Adrenal gland (tissue), 12 donors: ENCODE measurements around the gene ZBTB8B. TPM values are rescaled to one million over a fixed set of nuclear protein-coding genes. Genes with fewer than 3 reads are reported as not detected.

Experiments used
- DNase-seq, 7 donors: peaks; one replicate each; pipeline ENCODE4 v3.0.0-alpha.2; 2019 to 2020
- H3K27ac ChIP-seq, 5 donors: fragments of 200-600 bp; sonication (generic) in 4 of 5; 1 replicate in 3 of 5; 2 replicates in 2 of 5; pipeline versions ENCODE4 v1.5.1 to v1.8.0; 2016 to 2020; ENCODE audit warnings: mild to moderate bottlenecking in 1 of 5
- H3K27me3 ChIP-seq: fragments of 200-600 bp; 2 replicates; pipeline ENCODE4 v1.8.0; 2021
- H3K36me3 ChIP-seq, 2 donors: fragments of 200-600 bp; replicated peaks in 1 of 2; 1 replicate in 1 of 2; 2 replicates in 1 of 2; pipeline versions ENCODE4 v1.5.1 to v1.8.0; 2018 to 2022
- H3K4me1 ChIP-seq, 2 donors: fragments of 200-600 bp; replicated peaks in 1 of 2; 1 replicate in 1 of 2; 2 replicates in 1 of 2; pipeline versions ENCODE4 v1.5.1 to v1.8.0; 2018 to 2021
- H3K4me3 ChIP-seq, 4 donors: fragments of 200-600 bp; sonication (generic) in 3 of 4; one replicate each; pipeline ENCODE4 v1.5.1; 2016 to 2018
- H3K9me3 ChIP-seq, 3 donors: fragments of 200-600 bp; sonication (generic) in 1 of 3; replicated peaks in 1 of 3; 1 replicate in 2 of 3; 2 replicates in 1 of 3; pipeline versions ENCODE4 v1.5.1 to v1.8.0; 2016 to 2021
- CTCF ChIP-seq, 6 experiments: fragments of 450-650 bp in 4 of 6; fragments of 200-600 bp in 2 of 6; sonication (generic) in 1 of 6; IDR thresholded peaks; 1 replicate in 5 of 6; 2 replicates in 1 of 6; pipeline versions ENCODE4 v1.5.1 to v1.8.0; 2016 to 2021; ENCODE audit warnings: antibody characterized with exemption in 6 of 6, mild to moderate bottlenecking in 2 of 6, moderate library complexity in 1 of 6
- POLR2A ChIP-seq, 2 donors: fragments of 450-650 bp; IDR thresholded peaks; one replicate each; pipeline ENCODE4 v1.6.1; 2017; ENCODE audit warnings: antibody characterized with exemption in 2 of 2, mild to moderate bottlenecking in 2 of 2, moderate library complexity in 1 of 2
- WGBS, 4 donors: extraction: QIAGEN DNeasy Blood & Tissue Kit in 2 of 4; methylation state at CpG; one replicate each; pipeline versions ENCODE4 v1.1.5 to v1.1.7; 2013 to 2017; 5-methylcytosine and 5-hydroxymethylcytosine counted together
- intact Hi-C, 2 donors: fragments of 100-400 bp; cut with DNase I; formaldehyde crosslinking; loops; one replicate each; pipeline versions ENCODE4 v1.14.1 to v1.15.0; 2022 to 2023
- polyA plus RNA-seq, 3 donors: library from polyadenylated mRNA; stranded (reverse); fragments of 200-250 nt in 2 of 3; fragments of 350-450 nt in 1 of 3; fragmentation: Illumina TruSeq in 1 of 3; extraction: RNeasy Lipid Tissue Mini Kit (QIAGEN cat#74804) in 1 of 3; gene quantifications; one replicate each; pipeline ENCODE4 v1.2.3, GENCODE V29; 2013 to 2014
- total RNA-seq, 9 donors: library from RNA; depleted of rRNA in 4 of 9; stranded (reverse); fragments of >200 nt in 4 of 9; fragments of 120-200 nt in 1 of 9; fragmentation: NEBNext Ultra II Directional in 1 of 9; extraction: Animal tissue kit (Norgen Biotek cat#: 25700) in 1 of 9; gene quantifications; one replicate each; pipeline versions ENCODE4 v1.1.0 to v1.2.4, GENCODE V29; 2013 to 2023
- donor health status: healthy with polysubstance abuse.
- donor health status: Bipolar disorder and iron deficiency.
- donor health status: DM: yes; HTN: yes; CAD: no.
- donor health status: DM: no; HTN: no; CAD: no.
- donor health status: DM: no; HTN: no; CAD: no.
- donor health status: DM: yes; HTN: yes; CAD: no.

ZBTB8B gene
- total and polyA plus RNA-seq, 12 donors = under 0.01 to 0.89 (median 0.09) TPM; not detected in 2

DNA sequence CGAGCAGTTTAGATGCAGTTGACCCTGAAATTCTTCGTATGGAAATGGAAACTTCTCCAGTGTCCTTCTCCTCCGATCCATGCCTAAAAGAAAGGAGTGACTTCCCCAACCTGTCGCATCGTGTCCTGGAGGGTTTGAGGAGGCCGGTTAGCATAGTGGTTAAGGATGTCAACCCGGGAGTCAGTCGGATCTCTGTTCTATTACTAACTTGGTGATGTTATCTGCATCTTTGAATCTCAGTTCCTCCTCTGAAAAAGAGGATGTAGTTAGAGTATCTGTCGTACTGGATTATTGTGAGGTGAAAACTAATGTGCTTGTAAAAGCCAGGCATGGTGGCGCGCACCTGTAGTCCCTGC is 684 bp downstream of the ZBTB8B start:
- Histone ChIP-seq H3K4me1 (peaks cover 4 to 8% of the 10 kb centered on the region in 2 donors), H3K27me3 (no peaks in the 10 kb centered on the region), H3K36me3 (no peaks in the 10 kb centered on the region), H3K9me3 (no peaks in the 10 kb centered on the region), H3K4me3 (peak overlapping the region in 1 of 4 donors; percentile 52), H3K27ac (no peak overlapping the region)
- 27 to 37% (median 30%) methylated on average over 11 of the region's 11 CpGs for WGBS, 4 donors
- no peak for DNase-seq
- no peak for TF ChIP-seq CTCF (IDR thresholded peaks at IDR 0.05)
- no peak for TF ChIP-seq POLR2A (IDR thresholded peaks at IDR 0.05)
- intact Hi-C loops = no loop called here

- 84 to 93% (median 90%) methylated on average over 4 of the region's 4 CpGs for WGBS, 4 donors
- H3K4me1 ChIP-seq = peaks cover 4 to 8% of the 10 kb centered on the region in 2 donors
- H3K4me3 ChIP-seq = no peak overlapping the region
- intact Hi-C loops = no loop called here
- H3K27ac ChIP-seq = no peak overlapping the region
- H3K9me3 ChIP-seq = no peaks in the 10 kb centered on the region
- TF ChIP-seq CTCF (IDR thresholded peaks at IDR 0.05) = no peak
- TF ChIP-seq POLR2A (IDR thresholded peaks at IDR 0.05) = no peak
- H3K36me3 ChIP-seq = no peaks in the 10 kb centered on the region
- no peak for DNase-seq
- H3K27me3 ChIP-seq = no peaks in the 10 kb centered on the region
Measured at GRCh38 chr1:32466761-32467160, 1.9 kb downstream of the ZBTB8B start.

GRCh38 chr1:32468791-32469190 is 3.9 kb downstream of the ZBTB8B start:
- no peak for DNase-seq
- 89 to 97% (median 94%) methylated on average over 8 of the region's 8 CpGs for WGBS, 4 donors
- intact Hi-C loops = no loop called here
- Histone ChIP-seq H3K4me3 (no peak overlapping the region), H3K27me3 (no peaks in the 10 kb centered on the region), H3K27ac (no peak overlapping the region), H3K9me3 (no peaks in the 10 kb centered on the region), H3K4me1 (peaks cover 4 to 8% of the 10 kb centered on the region in 2 donors), H3K36me3 (no peaks in the 10 kb centered on the region)
- TF ChIP-seq POLR2A (IDR thresholded peaks at IDR 0.05) = no peak
- no peak for TF ChIP-seq CTCF (IDR thresholded peaks at IDR 0.05)

- WGBS, 4 donors = 80 to 90% (median 88%) methylated on average over 11 of the region's 11 CpGs
Measured at GRCh38 chr1:32470431-32470830, 5.6 kb downstream of the ZBTB8B start.

More at GRCh38 chr1:32470431-32470830, 5.6 kb downstream of the ZBTB8B start:
- Histone ChIP-seq H3K9me3 (no peaks in the 10 kb centered on the region), H3K27ac (no peak overlapping the region), H3K4me1 (peaks cover 0 to 2% of the 10 kb centered on the region in 2 donors), H3K4me3 (no peak overlapping the region), H3K36me3 (no peaks in the 10 kb centered on the region), H3K27me3 (no peaks in the 10 kb centered on the region)
- intact Hi-C loops = no loop called here
- no peak for DNase-seq
- TF ChIP-seq POLR2A (IDR thresholded peaks at IDR 0.05) (no peak), CTCF (IDR thresholded peaks at IDR 0.05) (no peak)
